Measurements from ENCODE around the gene ACOT13.

DNA sequence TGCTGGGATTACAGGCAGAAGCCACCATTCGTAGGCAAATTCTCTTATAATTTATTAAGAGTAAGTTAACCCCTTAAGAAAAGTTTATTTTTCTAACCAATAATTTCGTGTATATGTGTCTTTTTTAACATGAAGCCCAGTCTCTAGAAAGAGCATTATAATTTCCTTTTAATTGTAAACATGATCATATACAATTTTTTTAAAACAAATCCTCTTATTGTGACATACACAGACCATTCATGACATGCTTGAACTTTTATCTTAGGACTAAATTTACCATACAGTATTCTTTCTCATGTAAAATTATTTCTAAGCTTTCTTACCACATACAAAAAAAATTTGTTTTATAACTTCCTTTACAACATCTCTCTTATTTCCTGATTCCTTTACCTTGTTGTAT lies 6.7 kb downstream of the ACOT13 start:
- TF ChIP-seq, protein P1, sequence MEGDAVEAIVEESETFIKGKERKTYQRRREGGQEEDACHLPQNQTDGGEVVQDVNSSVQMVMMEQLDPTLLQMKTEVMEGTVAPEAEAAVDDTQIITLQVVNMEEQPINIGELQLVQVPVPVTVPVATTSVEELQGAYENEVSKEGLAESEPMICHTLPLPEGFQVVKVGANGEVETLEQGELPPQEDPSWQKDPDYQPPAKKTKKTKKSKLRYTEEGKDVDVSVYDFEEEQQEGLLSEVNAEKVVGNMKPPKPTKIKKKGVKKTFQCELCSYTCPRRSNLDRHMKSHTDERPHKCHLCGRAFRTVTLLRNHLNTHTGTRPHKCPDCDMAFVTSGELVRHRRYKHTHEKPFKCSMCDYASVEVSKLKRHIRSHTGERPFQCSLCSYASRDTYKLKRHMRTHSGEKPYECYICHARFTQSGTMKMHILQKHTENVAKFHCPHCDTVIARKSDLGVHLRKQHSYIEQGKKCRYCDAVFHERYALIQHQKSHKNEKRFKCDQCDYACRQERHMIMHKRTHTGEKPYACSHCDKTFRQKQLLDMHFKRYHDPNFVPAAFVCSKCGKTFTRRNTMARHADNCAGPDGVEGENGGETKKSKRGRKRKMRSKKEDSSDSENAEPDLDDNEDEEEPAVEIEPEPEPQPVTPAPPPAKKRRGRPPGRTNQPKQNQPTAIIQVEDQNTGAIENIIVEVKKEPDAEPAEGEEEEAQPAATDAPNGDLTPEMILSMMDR (IDR thresholded peaks at IDR 0.05) = no peak
- no peak for TF ChIP-seq EZH2 (IDR thresholded peaks at IDR 0.05; ENCODE audit: borderline replicate concordance, insufficient read depth, low read depth, low read length, poor library complexity, severe bottlenecking)
